Esophagus (tissue), 2 donors: ENCODE measurements around the gene KIAA0753. TPM values are rescaled to one million over a fixed set of nuclear protein-coding genes. Genes with fewer than 3 reads are reported as not detected.
A peak's percentile ranks its signal among the peaks of the same experiment; 100 is the strongest.

ENCODE experiments used
- H3K27ac ChIP-seq, 2 donors: one replicate each; pipeline ENCODE4 v1.5.1; 2013; ENCODE audit warnings: low read depth in 2 of 2, mild to moderate bottlenecking in 2 of 2, inconsistent platforms in 1 of 2, low read length in 1 of 2, moderate library complexity in 1 of 2
- H3K27me3 ChIP-seq, 2 donors: one replicate each; pipeline ENCODE4 v1.6.1; 2013; ENCODE audit warnings: low read length in 2 of 2, control low read depth in 1 of 2, mild to moderate bottlenecking in 1 of 2; ENCODE audit not compliant: insufficient read depth in 2 of 2, control insufficient read depth in 1 of 2
- H3K36me3 ChIP-seq, 2 donors: one replicate each; pipeline ENCODE4 v1.6.1; 2013; ENCODE audit warnings: low read length in 1 of 2; ENCODE audit not compliant: control insufficient read depth in 2 of 2, insufficient read depth in 2 of 2
- H3K4me1 ChIP-seq, 2 donors: one replicate each; pipeline ENCODE4 v1.6.1; 2013; ENCODE audit warnings: low read length in 1 of 2; ENCODE audit not compliant: control insufficient read depth in 2 of 2, insufficient read depth in 2 of 2
- H3K4me3 ChIP-seq, 2 donors: one replicate each; pipeline ENCODE4 v1.5.1; 2013; ENCODE audit warnings: low read length in 2 of 2, mild to moderate bottlenecking in 2 of 2, low read depth in 1 of 2, moderate library complexity in 1 of 2
- H3K9me3 ChIP-seq, 2 donors: one replicate each; pipeline ENCODE4 v1.6.1; 2013; ENCODE audit warnings: mild to moderate bottlenecking in 2 of 2, low read depth in 1 of 2, low read length in 1 of 2, moderate library complexity in 1 of 2; ENCODE audit not compliant: control insufficient read depth in 2 of 2, insufficient read depth in 1 of 2
- WGBS, 2 donors: extraction: QIAGEN DNeasy Blood & Tissue Kit; methylation state at CpG; one replicate each; pipeline ENCODE4 v1.1.7; 2013; 5-methylcytosine and 5-hydroxymethylcytosine counted together
- polyA plus RNA-seq, 2 donors: library from polyadenylated mRNA; stranded (reverse); fragments of 200-250 nt; gene quantifications; one replicate each; pipeline ENCODE4 v1.2.3, GENCODE V29; 2013
- donor health status: healthy with polysubstance abuse.
- donor health status: Bipolar disorder and iron deficiency.

KIAA0753 gene
- polyA plus RNA-seq, result 1 to 10 TPM; 5.8 to 6.7 TPM

- Histone ChIP-seq H3K4me1 (peaks cover 11 to 16% of the 10 kb centered on the region in 2 donors), H3K27ac (peak within 1 kb of the TSS; percentile 87 to 95), H3K4me3 (peak within 1 kb of the TSS; percentile 92 to 97), H3K27me3 (no peaks in the 10 kb centered on the region), H3K36me3 (peaks cover 2 to 3% of the 10 kb centered on the region in 2 donors), H3K9me3 (no peaks in the 10 kb centered on the region)
- WGBS, 2 donors, result 0% methylated on average over 52 of the region's 52 CpGs
Measured at GRCh38 chr17:6640536-6641246, at the start of gene KIAA0753, which contains the start of gene TXNDC17. KIAA0753 (minus strand) TSS chr17:6640711; CDS start chr17:6635103, 5,608 bp downstream. TXNDC17 (plus strand) TSS chr17:6641060; CDS start chr17:6641083, 23 bp downstream.

GRCh38 chr17:6688944-6689343 lies 48.4 kb upstream of the KIAA0753 start:
- whole genome bisulfite sequencing, 2 donors, result 79 to 88% methylated on average over 9 of the region's 9 CpGs
- Histone ChIP-seq H3K27ac (no peak overlapping the region), H3K36me3 (no peaks in the 10 kb centered on the region), H3K9me3 (no peaks in the 10 kb centered on the region), H3K4me1 (no peaks in the 10 kb centered on the region), H3K27me3 (no peaks in the 10 kb centered on the region), H3K4me3 (no peak overlapping the region)

GRCh38 chr17:6686026-6686425 lies 45.5 kb upstream of the KIAA0753 start:
- Histone ChIP-seq H3K27ac (no peak overlapping the region), H3K9me3 (no peaks in the 10 kb centered on the region)
- 65 to 75% methylated on average over 4 of the region's 4 CpGs for WGBS, 2 donors

GRCh38 chr17:6684881-6685767 lies 44.6 kb upstream of the KIAA0753 start:
- 80 to 85% methylated on average over 14 of the region's 14 CpGs for WGBS, 2 donors
- Histone ChIP-seq H3K4me3 (no peak overlapping the region), H3K9me3 (no peaks in the 10 kb centered on the region), H3K27me3 (no peaks in the 10 kb centered on the region), H3K27ac (no peak overlapping the region), H3K36me3 (no peaks in the 10 kb centered on the region), H3K4me1 (no peaks in the 10 kb centered on the region)

More at GRCh38 chr17:6686026-6686425, 45.5 kb upstream of the KIAA0753 start:
- no peak overlapping the region for H3K4me3 ChIP-seq
- H3K27me3 ChIP-seq, result no peaks in the 10 kb centered on the region
- H3K4me1 ChIP-seq, result no peaks in the 10 kb centered on the region
- H3K36me3 ChIP-seq, result no peaks in the 10 kb centered on the region

- no peaks in the 10 kb centered on the region for H3K27me3 ChIP-seq
- no peaks in the 10 kb centered on the region for H3K36me3 ChIP-seq
- H3K27ac ChIP-seq, result no peak overlapping the region
- H3K9me3 ChIP-seq, result no peaks in the 10 kb centered on the region
- H3K4me1 ChIP-seq, result no peaks in the 10 kb centered on the region
- no peak overlapping the region for H3K4me3 ChIP-seq
- 73 to 74% methylated on average over 7 of the region's 7 CpGs for WGBS, 2 donors
Measured at GRCh38 chr17:6684460-6684783, 43.9 kb upstream of the KIAA0753 start.

GRCh38 chr17:6683730-6684459 lies 43.4 kb upstream of the KIAA0753 start:
- Histone ChIP-seq H3K27me3 (no peaks in the 10 kb centered on the region), H3K9me3 (no peaks in the 10 kb centered on the region), H3K27ac (no peak overlapping the region), H3K4me3 (no peak overlapping the region), H3K36me3 (no peaks in the 10 kb centered on the region), H3K4me1 (no peaks in the 10 kb centered on the region)
- WGBS, 2 donors, result 87 to 88% methylated on average over 3 of the region's 3 CpGs

GRCh38 chr17:6683081-6683684 lies 42.7 kb upstream of the KIAA0753 start:
- Histone ChIP-seq H3K27ac (no peak overlapping the region), H3K4me1 (no peaks in the 10 kb centered on the region), H3K27me3 (no peaks in the 10 kb centered on the region), H3K36me3 (no peaks in the 10 kb centered on the region), H3K4me3 (no peak overlapping the region), H3K9me3 (no peaks in the 10 kb centered on the region)
- WGBS, 2 donors, result 75 to 79% methylated on average over 3 of the region's 3 CpGs

GRCh38 chr17:6682339-6682738 lies 41.8 kb upstream of the KIAA0753 start:
- Histone ChIP-seq H3K36me3 (no peaks in the 10 kb centered on the region), H3K27ac (no peak overlapping the region), H3K9me3 (no peaks in the 10 kb centered on the region), H3K4me3 (no peak overlapping the region), H3K4me1 (no peaks in the 10 kb centered on the region), H3K27me3 (no peaks in the 10 kb centered on the region)
- WGBS, 2 donors, result 90 to 91% methylated on average over 4 of the region's 4 CpGs

- 50 to 51% methylated on average over 5 of the region's 5 CpGs for WGBS, 2 donors
- Histone ChIP-seq H3K4me3 (no peak overlapping the region), H3K27me3 (no peaks in the 10 kb centered on the region), H3K4me1 (no peaks in the 10 kb centered on the region), H3K9me3 (no peaks in the 10 kb centered on the region), H3K36me3 (no peaks in the 10 kb centered on the region), H3K27ac (no peak overlapping the region)
Measured at GRCh38 chr17:6681671-6682070, 41.2 kb upstream of the KIAA0753 start.
